Lower leg skin (tissue), 3 donors: ENCODE measurements around the gene IFI27.

ENCODE experiments used
- POLR2A ChIP-seq, 2 donors: fragments of 450-650 bp; IDR thresholded peaks; one replicate each; pipeline ENCODE4 v1.6.1; 2016 to 2017; ENCODE audit warnings: antibody characterized with exemption in 2 of 2, mild to moderate bottlenecking in 1 of 2, moderate library complexity in 1 of 2
- TF ChIP-seq, protein P1 (sequence below), 3 donors: fragments of 450-650 bp; IDR thresholded peaks; one replicate each; pipeline ENCODE4 v1.5.1; 2016; ENCODE audit warnings: antibody characterized with exemption in 3 of 3, mild to moderate bottlenecking in 3 of 3, moderate library complexity in 2 of 3

DNA sequence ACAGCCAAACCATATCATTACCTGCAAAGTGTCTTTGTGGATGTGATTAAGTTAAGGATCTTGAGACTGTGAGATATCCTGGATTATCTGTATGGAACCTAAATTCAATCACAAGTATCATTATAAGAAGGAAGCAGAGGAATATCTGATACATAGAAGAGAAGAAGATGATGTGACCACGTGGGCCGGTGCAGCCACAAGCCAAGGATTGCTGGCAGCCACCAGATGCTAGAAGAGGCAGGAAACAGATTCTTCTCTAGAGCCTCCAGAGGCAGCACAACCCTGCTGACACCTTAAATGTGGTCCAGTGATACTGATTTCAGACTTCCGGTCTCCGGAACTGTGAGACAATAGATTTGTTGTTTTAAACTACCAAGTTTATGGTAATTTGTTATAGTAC is 24.9 kb downstream of the IFI27 start:
- TF ChIP-seq, protein P1, sequence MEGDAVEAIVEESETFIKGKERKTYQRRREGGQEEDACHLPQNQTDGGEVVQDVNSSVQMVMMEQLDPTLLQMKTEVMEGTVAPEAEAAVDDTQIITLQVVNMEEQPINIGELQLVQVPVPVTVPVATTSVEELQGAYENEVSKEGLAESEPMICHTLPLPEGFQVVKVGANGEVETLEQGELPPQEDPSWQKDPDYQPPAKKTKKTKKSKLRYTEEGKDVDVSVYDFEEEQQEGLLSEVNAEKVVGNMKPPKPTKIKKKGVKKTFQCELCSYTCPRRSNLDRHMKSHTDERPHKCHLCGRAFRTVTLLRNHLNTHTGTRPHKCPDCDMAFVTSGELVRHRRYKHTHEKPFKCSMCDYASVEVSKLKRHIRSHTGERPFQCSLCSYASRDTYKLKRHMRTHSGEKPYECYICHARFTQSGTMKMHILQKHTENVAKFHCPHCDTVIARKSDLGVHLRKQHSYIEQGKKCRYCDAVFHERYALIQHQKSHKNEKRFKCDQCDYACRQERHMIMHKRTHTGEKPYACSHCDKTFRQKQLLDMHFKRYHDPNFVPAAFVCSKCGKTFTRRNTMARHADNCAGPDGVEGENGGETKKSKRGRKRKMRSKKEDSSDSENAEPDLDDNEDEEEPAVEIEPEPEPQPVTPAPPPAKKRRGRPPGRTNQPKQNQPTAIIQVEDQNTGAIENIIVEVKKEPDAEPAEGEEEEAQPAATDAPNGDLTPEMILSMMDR (IDR thresholded peaks at IDR 0.05), result no peak
- no peak for TF ChIP-seq POLR2A (IDR thresholded peaks at IDR 0.05)
